HG03159 (cell line): ENCODE data around the gene PTGFRN.
"Not testable (repeated sequence)": the region's sequence is repeated elsewhere in the genome, so short reads cannot be mapped to it uniquely, and the experiment has no call there.

Experiments used
- ATAC-seq: cut with Tn5 transposase; IDR thresholded peaks from one replicate; pipeline ENCODE4 v1.9.1; 2021; ENCODE audit warnings: mild to moderate bottlenecking, moderate library complexity; ENCODE audit not compliant: unreplicated experiment

The PTGFRN gene

GRCh38 chr1:116962987-116963639 lies 53.4 kb downstream of the PTGFRN start:
- ATAC-seq = no peak

- no peak for ATAC-seq
Measured at GRCh38 chr1:116966791-116967190, 57.1 kb downstream of the PTGFRN start.

GRCh38 chr1:116968724-116969123 lies 59.0 kb downstream of the PTGFRN start:
- no peak for ATAC-seq

- no peak for ATAC-seq
Measured at GRCh38 chr1:116971258-116971860, 61.6 kb downstream of the PTGFRN start.

- no peak for ATAC-seq
Measured at GRCh38 chr1:116971965-116972673, 62.4 kb downstream of the PTGFRN start.

- no peak for ATAC-seq
Measured at GRCh38 chr1:116972674-116973030, 62.9 kb downstream of the PTGFRN start.

GRCh38 chr1:116980309-116980708 lies 70.6 kb downstream of the PTGFRN start:
- ATAC-seq = not testable (repeated sequence)

GRCh38 chr1:116981521-116982037 lies 71.9 kb downstream of the PTGFRN start:
- ATAC-seq = no peak

GRCh38 chr1:116982319-116983004 lies 72.7 kb downstream of the PTGFRN start:
- ATAC-seq = no peak

GRCh38 chr1:116983112-116983511 lies 73.4 kb downstream of the PTGFRN start:
- ATAC-seq = no peak

- no peak for ATAC-seq
Measured at GRCh38 chr1:116983678-116984077, 74.0 kb downstream of the PTGFRN start.

GRCh38 chr1:116984406-116985160 lies 74.9 kb downstream of the PTGFRN start:
- ATAC-seq = no peak

GRCh38 chr1:116986421-116987255 lies 76.9 kb downstream of the PTGFRN start:
- ATAC-seq = no peak

GRCh38 chr1:116987256-116987555 lies 77.5 kb downstream of the PTGFRN start:
- ATAC-seq = no peak

- no peak for ATAC-seq
Measured at GRCh38 chr1:116988248-116988647, 78.5 kb downstream of the PTGFRN start.

- no peak for ATAC-seq
Measured at GRCh38 chr1:116988908-116989307, 79.2 kb downstream of the PTGFRN start.

GRCh38 chr1:116989835-116990234 lies 80.1 kb downstream of the PTGFRN start:
- no peak for ATAC-seq

GRCh38 chr1:116990612-116991151 lies 81.0 kb downstream of the PTGFRN start:
- ATAC-seq = no peak

- no peak for ATAC-seq
Measured at GRCh38 chr1:116991171-116991845, 81.6 kb downstream of the PTGFRN start.
